Endothelial cell (in vitro differentiated cells): Measurements from ENCODE around the gene LOC101059915.
"Not testable (repeated sequence)": the region's sequence is repeated elsewhere in the genome, so short reads cannot be mapped to it uniquely, and the experiment has no call there.

Experiments used
- DNase-seq: peaks from one replicate; pipeline ENCODE4 v3.0.0; 2021; ENCODE audit warnings: low spot score
- H3K27ac Mint-ChIP-seq: one replicate; pipeline ENCODE4 v1.8.0; 2021; ENCODE audit warnings: mixed read lengths, inconsistent platforms; ENCODE audit not compliant: unreplicated experiment
- H3K27me3 Mint-ChIP-seq: one replicate; pipeline ENCODE4 v1.8.0; 2021; ENCODE audit warnings: mild to moderate bottlenecking, moderate library complexity, mixed read lengths, inconsistent platforms; ENCODE audit not compliant: unreplicated experiment
- H3K36me3 Mint-ChIP-seq: one replicate; pipeline ENCODE4 v1.8.0; 2021; ENCODE audit warnings: mild to moderate bottlenecking, low read depth, mixed read lengths, inconsistent platforms; ENCODE audit not compliant: unreplicated experiment
- H3K4me1 Mint-ChIP-seq: one replicate; pipeline ENCODE4 v1.8.0; 2021; ENCODE audit warnings: mild to moderate bottlenecking, mixed read lengths, inconsistent platforms; ENCODE audit not compliant: unreplicated experiment
- H3K4me3 Mint-ChIP-seq: one replicate; pipeline ENCODE4 v1.8.0; 2021; ENCODE audit warnings: mild to moderate bottlenecking, mixed read lengths, inconsistent platforms; ENCODE audit not compliant: unreplicated experiment
- H3K9me3 Mint-ChIP-seq: one replicate; pipeline ENCODE4 v1.8.0; 2021; ENCODE audit warnings: mixed read lengths, inconsistent platforms; ENCODE audit not compliant: unreplicated experiment
- CTCF ChIP-seq: fragments of 200-600 bp; sonication (generic); IDR thresholded peaks from one replicate; pipeline ENCODE4 v1.5.0; 2021; ENCODE audit warnings: antibody characterized with exemption; ENCODE audit not compliant: unreplicated experiment

LOC101059915 gene

GRCh38 chrX:71679575-71680207, 12.3 kb downstream of the LOC101059915 start:
- Mint-ChIP-seq H3K27me3 (no peaks in the 10 kb centered on the region), H3K27ac (no peak overlapping the region), H3K4me1 (peaks cover 4% of the 10 kb centered on the region), H3K9me3 (no peaks in the 10 kb centered on the region), H3K4me3 (no peak overlapping the region), H3K36me3 (peaks cover 5% of the 10 kb centered on the region)
- no peak for DNase-seq
- TF ChIP-seq CTCF = no peak

GRCh38 chrX:71696641-71697465, 29.5 kb downstream of the LOC101059915 start:
- H3K27ac Mint-ChIP-seq, H3K4me1 Mint-ChIP-seq, H3K27me3 Mint-ChIP-seq, H3K9me3 Mint-ChIP-seq, DNase-seq, H3K4me3 Mint-ChIP-seq, H3K36me3 Mint-ChIP-seq: not testable (repeated sequence)

- not testable (repeated sequence) for H3K27me3 Mint-ChIP-seq, H3K36me3 Mint-ChIP-seq
Measured at GRCh38 chrX:71697466-71698298, 30.3 kb downstream of the LOC101059915 start.

GRCh38 chrX:71698299-71699022, 31.1 kb downstream of the LOC101059915 start:
- H3K9me3 Mint-ChIP-seq, H3K4me3 Mint-ChIP-seq, H3K36me3 Mint-ChIP-seq, H3K27me3 Mint-ChIP-seq, DNase-seq, H3K4me1 Mint-ChIP-seq, H3K27ac Mint-ChIP-seq: not testable (repeated sequence)

More at GRCh38 chrX:71697466-71698298, 30.3 kb downstream of the LOC101059915 start:
- H3K4me3 Mint-ChIP-seq, DNase-seq, H3K9me3 Mint-ChIP-seq, H3K27ac Mint-ChIP-seq, H3K4me1 Mint-ChIP-seq: not testable (repeated sequence)

GRCh38 chrX:71699023-71699344, 31.6 kb downstream of the LOC101059915 start:
- not testable (repeated sequence) for H3K4me3 Mint-ChIP-seq, H3K27ac Mint-ChIP-seq, H3K27me3 Mint-ChIP-seq, H3K9me3 Mint-ChIP-seq, H3K36me3 Mint-ChIP-seq, H3K4me1 Mint-ChIP-seq, DNase-seq

GRCh38 chrX:71702853-71703252, 35.5 kb downstream of the LOC101059915 start:
- not testable (repeated sequence) for H3K4me3 Mint-ChIP-seq, H3K4me1 Mint-ChIP-seq, H3K27ac Mint-ChIP-seq, H3K27me3 Mint-ChIP-seq, DNase-seq, H3K9me3 Mint-ChIP-seq, H3K36me3 Mint-ChIP-seq

- H3K36me3 Mint-ChIP-seq, H3K9me3 Mint-ChIP-seq, DNase-seq, H3K4me3 Mint-ChIP-seq, H3K27me3 Mint-ChIP-seq, H3K4me1 Mint-ChIP-seq, H3K27ac Mint-ChIP-seq: not testable (repeated sequence)
Measured at GRCh38 chrX:71714064-71714463, 46.7 kb downstream of the LOC101059915 start.

GRCh38 chrX:71715551-71715950, 48.2 kb downstream of the LOC101059915 start:
- not testable (repeated sequence) for H3K27me3 Mint-ChIP-seq, H3K4me1 Mint-ChIP-seq, H3K9me3 Mint-ChIP-seq, H3K27ac Mint-ChIP-seq, H3K36me3 Mint-ChIP-seq, DNase-seq, H3K4me3 Mint-ChIP-seq

GRCh38 chrX:71716323-71716722, 49.0 kb downstream of the LOC101059915 start:
- H3K4me1 Mint-ChIP-seq, H3K4me3 Mint-ChIP-seq, H3K36me3 Mint-ChIP-seq, H3K27me3 Mint-ChIP-seq, H3K9me3 Mint-ChIP-seq, DNase-seq, H3K27ac Mint-ChIP-seq: not testable (repeated sequence)

- H3K9me3 Mint-ChIP-seq, H3K27me3 Mint-ChIP-seq, H3K36me3 Mint-ChIP-seq, DNase-seq, H3K27ac Mint-ChIP-seq, H3K4me1 Mint-ChIP-seq, H3K4me3 Mint-ChIP-seq: not testable (repeated sequence)
Measured at GRCh38 chrX:71718185-71718584, 50.8 kb downstream of the LOC101059915 start, which contains the start of gene CXorf49. TSS of gene CXorf49 (minus strand) at chrX:71718285. CDS start at chrX:71718151, 134 bp downstream.
